ENCODE measurements around the gene PHLDA2. TPM values are rescaled to one million over a fixed set of nuclear protein-coding genes. Genes with fewer than 3 reads are reported as not detected.
"Not testable (repeated sequence)": the region's sequence is repeated elsewhere in the genome, so short reads cannot be mapped to it uniquely, and the experiment has no call there.

The PHLDA2 gene
- total and polyA plus RNA-seq, 12 donors, result 0.11 to 8.9 (median 2.1) TPM; not detected in 3

GRCh38 chr11:2942447-2942846 lies 13.2 kb upstream of the PHLDA2 start:
- no peaks in the 10 kb centered on the region for H3K27me3 ChIP-seq
- TF ChIP-seq, protein P1, sequence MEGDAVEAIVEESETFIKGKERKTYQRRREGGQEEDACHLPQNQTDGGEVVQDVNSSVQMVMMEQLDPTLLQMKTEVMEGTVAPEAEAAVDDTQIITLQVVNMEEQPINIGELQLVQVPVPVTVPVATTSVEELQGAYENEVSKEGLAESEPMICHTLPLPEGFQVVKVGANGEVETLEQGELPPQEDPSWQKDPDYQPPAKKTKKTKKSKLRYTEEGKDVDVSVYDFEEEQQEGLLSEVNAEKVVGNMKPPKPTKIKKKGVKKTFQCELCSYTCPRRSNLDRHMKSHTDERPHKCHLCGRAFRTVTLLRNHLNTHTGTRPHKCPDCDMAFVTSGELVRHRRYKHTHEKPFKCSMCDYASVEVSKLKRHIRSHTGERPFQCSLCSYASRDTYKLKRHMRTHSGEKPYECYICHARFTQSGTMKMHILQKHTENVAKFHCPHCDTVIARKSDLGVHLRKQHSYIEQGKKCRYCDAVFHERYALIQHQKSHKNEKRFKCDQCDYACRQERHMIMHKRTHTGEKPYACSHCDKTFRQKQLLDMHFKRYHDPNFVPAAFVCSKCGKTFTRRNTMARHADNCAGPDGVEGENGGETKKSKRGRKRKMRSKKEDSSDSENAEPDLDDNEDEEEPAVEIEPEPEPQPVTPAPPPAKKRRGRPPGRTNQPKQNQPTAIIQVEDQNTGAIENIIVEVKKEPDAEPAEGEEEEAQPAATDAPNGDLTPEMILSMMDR (IDR thresholded peaks at IDR 0.05), result no peak
- no peak for TF ChIP-seq POLR2A (IDR thresholded peaks at IDR 0.05)
- peak in 2 of 7 donors; percentile 8 to 16 for DNase-seq
- whole genome bisulfite sequencing, 4 donors, result 69 to 81% (median 76%) methylated on average over 11 to 13 of the region's 13 CpGs
- H3K4me1 ChIP-seq (replicated peaks in 1 of 2), result peaks cover 0 to 17% of the 10 kb centered on the region in 2 donors
- H3K4me3 ChIP-seq, result no peak overlapping the region
- no peaks in the 10 kb centered on the region for H3K9me3 ChIP-seq (replicated peaks in 1 of 3)
- peaks cover 0 to 5% of the 10 kb centered on the region in 2 donors for H3K36me3 ChIP-seq (replicated peaks in 1 of 2)
- no peak overlapping the region for H3K27ac ChIP-seq
- intact Hi-C loops (cut with DNase I), result no loop called here

DNA sequence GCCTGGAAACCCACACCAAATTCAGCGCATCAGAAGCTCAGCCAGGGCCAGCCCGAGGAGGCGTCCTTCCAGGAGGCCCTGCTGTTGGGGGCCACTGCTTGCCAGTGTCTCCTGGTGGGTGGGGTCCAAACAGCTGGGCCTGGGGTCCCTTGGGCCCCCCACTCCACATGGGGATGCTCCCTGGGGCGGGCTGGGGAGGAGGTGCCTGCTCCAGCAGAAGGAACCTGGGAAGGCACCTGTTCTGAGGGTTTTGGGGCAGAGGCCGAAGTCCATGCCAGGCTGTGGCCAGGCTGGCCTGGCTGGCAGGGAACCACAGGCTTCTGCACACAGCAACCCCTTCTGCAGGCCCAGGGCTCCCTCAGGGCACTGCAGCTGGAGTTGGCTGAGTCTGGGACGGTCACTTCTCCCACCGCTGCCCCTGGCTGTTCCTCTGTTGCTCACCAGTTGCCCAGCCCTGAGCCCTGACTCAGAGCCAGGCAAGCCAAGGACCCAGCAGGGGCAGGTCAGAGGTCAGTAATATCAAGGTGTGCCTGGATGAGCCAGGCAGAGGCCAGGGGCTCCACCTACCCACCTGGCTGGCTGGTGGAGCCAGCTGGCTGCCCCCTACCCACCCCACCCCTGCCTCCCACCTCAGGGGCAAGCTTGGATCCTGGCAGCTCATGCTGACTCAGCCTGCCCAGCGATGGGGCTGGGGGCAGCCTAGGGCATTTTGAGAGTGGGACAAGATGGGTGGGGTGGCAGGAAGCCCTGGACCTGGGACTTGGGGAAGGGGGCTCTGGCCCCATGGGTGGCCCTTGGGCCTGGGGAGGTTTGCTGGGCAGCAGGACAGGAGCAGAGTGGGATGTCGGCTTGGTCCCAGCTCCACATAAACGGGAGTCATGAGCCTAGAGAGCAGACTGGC lies 12.0 kb upstream of the PHLDA2 start:
- no peak overlapping the region for H3K27ac ChIP-seq

GRCh38 chr11:2940147-2940920 lies 11.1 kb upstream of the PHLDA2 start:
- Histone ChIP-seq H3K27me3 (no peaks in the 10 kb centered on the region), H3K27ac (no peak overlapping the region), H3K36me3 (replicated peaks in 1 of 2) (peaks cover 0 to 5% of the 10 kb centered on the region in 2 donors), H3K4me1 (replicated peaks in 1 of 2) (peaks cover 0 to 8% of the 10 kb centered on the region in 2 donors), H3K9me3 (replicated peaks in 1 of 3) (no peaks in the 10 kb centered on the region), H3K4me3 (no peak overlapping the region)
- peak in 3 of 7 donors; percentile 33 to 69 (median 51) for DNase-seq
- 53 to 62% (median 58%) methylated on average over 8 to 16 of the region's 16 CpGs for whole genome bisulfite sequencing, 4 donors
- intact Hi-C loops (cut with DNase I), result no loop called here
- TF ChIP-seq POLR2A (IDR thresholded peaks at IDR 0.05), result no peak
- TF ChIP-seq, protein P1 (IDR thresholded peaks at IDR 0.05), result no peak

More for the DNA sequence above, 12.0 kb upstream of the PHLDA2 start:
- Histone ChIP-seq H3K36me3 (replicated peaks in 1 of 2) (peaks cover 0 to 5% of the 10 kb centered on the region in 2 donors), H3K4me3 (no peak overlapping the region), H3K27me3 (no peaks in the 10 kb centered on the region), H3K9me3 (replicated peaks in 1 of 3) (no peaks in the 10 kb centered on the region), H3K4me1 (replicated peaks in 1 of 2) (peaks cover 0 to 16% of the 10 kb centered on the region in 2 donors)
- TF ChIP-seq, protein P1 (IDR thresholded peaks at IDR 0.05), result no peak
- TF ChIP-seq POLR2A (IDR thresholded peaks at IDR 0.05), result no peak
- WGBS, 4 donors, result 20 to 51% (median 43%) methylated on average over 2 to 10 of the region's 10 CpGs
- intact Hi-C loops (cut with DNase I), result no loop called here
- DNase-seq, result peak in 2 of 7 donors; percentile 30 to 34

GRCh38 chr11:2938458-2939418 lies 9.5 kb upstream of the PHLDA2 start:
- WGBS, 4 donors, result 69 to 91% (median 88%) methylated on average over 16 to 20 of the region's 20 CpGs
- H3K4me3 ChIP-seq; H3K36me3 ChIP-seq (replicated peaks in 1 of 2); H3K4me1 ChIP-seq (replicated peaks in 1 of 2); H3K9me3 ChIP-seq (replicated peaks in 1 of 3); H3K27ac ChIP-seq; H3K27me3 ChIP-seq; intact Hi-C loops (cut with DNase I): not testable (repeated sequence)
- peak in 2 of 7 donors; percentile 0 to 11 for DNase-seq

GRCh38 chr11:2937641-2938457 lies 8.6 kb upstream of the PHLDA2 start:
- H3K4me1 ChIP-seq (replicated peaks in 1 of 2); H3K9me3 ChIP-seq (replicated peaks in 1 of 3); H3K27ac ChIP-seq; H3K27me3 ChIP-seq; H3K4me3 ChIP-seq; intact Hi-C loops (cut with DNase I); H3K36me3 ChIP-seq (replicated peaks in 1 of 2): not testable (repeated sequence)
- WGBS, 4 donors, result 80 to 92% (median 90%) methylated on average over 31 to 32 of the region's 32 CpGs
- peak in 1 of 7 donors; percentile 2 for DNase-seq
